Smooth muscle cell of the brain vasculature (primary cell): Measurements from ENCODE around the gene COIL.
"Not testable (repeated sequence)": the region's sequence is repeated elsewhere in the genome, so short reads cannot be mapped to it uniquely, and the experiment has no call there.

ENCODE experiments used
- DNase-seq: peaks from one replicate; pipeline ENCODE4 v3.0.0-alpha.2; 2012; ENCODE audit warnings: low read depth, low spot score

COIL gene

DNA sequence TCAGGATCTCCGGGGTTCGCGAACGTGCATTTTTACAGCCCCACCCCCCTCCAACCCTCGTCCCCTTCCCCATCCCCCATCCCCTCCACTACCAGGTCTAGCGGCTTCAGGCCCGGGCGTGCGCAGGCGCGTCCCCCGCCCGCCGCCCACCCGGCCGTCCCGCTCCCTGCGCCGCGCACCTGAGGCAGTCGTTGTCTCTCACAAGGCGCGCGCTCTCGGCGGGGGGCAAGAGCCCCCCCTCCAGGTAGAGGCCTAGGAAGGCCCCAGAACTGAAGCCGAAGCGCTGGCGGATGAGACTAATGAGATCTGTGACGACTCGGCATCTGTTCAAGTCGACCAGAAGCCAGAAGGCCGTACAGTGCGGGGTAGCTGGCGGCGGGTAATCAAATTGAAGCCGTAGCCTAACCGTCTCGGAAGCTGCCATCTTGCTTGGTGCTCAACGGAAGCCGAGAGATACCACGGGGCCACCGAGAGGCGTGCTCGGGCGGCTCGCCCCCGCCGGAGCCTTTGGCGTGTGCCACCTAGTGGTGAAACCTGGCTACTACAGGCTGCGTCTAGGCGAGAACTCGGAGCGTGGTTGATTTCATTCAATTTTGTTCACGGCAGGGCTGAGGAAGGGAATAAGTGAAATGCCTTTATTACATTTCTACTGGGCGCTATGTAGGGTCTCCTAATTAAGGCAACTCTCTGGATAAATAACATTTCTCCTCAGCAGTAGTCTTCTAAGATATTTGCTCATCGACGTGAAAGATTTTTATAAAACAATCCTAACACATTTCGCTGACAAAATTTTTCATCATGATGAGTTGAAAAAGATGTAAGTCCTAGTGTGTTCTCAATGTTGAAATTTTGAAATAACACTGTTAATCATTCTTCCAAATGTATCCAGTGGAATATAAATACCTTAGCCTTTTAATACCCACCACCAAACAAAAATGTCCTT lies at the start of gene COIL:
Gene COIL (minus strand): TSS at position 455 of the 943 bp plus-strand sequence. CDS start 31 bp downstream, at position 424.
- peak; percentile 77 for DNase-seq

GRCh38 chr17:57010487-57010886 lies 49.6 kb upstream of the COIL start:
- no peak for DNase-seq

- no peak for DNase-seq
Observed at GRCh38 chr17:57009737-57010445, 49.0 kb upstream of the COIL start.

- no peak for DNase-seq
Observed at GRCh38 chr17:57008958-57009357, 48.1 kb upstream of the COIL start.

GRCh38 chr17:57006040-57006439 lies 45.2 kb upstream of the COIL start:
- no peak for DNase-seq

DNA sequence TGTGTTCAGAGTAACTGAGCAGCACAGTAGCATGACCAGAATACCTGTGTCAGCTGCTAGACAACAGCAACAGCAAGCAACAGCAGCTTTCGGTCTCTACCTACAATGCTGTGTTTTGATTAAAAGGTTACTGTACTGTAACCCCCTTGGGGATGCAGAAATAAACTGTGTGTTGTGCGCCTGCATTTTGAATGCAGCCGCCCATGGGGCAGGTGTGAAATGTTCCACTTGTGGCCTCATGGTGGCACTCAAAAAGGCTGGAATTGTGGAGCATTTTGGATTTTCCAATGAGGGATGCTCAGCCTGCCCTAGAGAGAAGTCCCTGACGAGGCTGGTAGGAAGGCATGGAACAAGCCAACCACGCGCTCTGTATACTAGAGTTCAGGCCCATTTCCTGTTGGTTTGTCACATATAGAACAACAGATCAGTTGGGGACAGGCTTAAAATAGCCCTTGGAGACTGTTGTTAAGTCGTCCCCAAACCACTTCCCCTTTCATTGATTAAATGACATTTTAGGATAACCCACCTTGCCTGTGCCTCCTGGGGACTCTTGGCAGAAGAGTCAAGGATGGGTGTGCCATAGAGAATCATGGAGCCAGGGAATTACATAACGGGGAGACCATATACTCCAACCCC lies 44.2 kb upstream of the COIL start:
- DNase-seq, result no peak

DNA sequence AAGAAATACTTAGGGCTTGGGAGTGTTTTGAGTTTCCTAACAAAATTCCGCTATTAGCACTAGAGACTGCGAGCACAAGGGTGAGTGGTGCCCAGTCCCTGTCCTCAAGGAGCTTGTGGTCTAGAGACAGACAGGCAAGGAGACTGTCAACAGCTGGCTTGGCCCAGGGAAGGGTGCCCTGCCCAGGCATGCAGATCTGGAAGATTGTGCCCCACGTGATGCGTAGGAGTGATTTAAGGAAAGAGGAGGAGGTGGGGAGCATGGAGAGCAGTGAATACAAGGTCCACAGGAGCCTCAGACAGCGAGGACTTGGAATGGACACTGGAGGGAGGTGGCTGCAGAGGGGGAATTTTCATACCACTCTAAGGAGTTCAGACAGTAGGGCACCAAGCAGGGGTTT lies 42.1 kb upstream of the COIL start:
- DNase-seq, result no peak

DNA sequence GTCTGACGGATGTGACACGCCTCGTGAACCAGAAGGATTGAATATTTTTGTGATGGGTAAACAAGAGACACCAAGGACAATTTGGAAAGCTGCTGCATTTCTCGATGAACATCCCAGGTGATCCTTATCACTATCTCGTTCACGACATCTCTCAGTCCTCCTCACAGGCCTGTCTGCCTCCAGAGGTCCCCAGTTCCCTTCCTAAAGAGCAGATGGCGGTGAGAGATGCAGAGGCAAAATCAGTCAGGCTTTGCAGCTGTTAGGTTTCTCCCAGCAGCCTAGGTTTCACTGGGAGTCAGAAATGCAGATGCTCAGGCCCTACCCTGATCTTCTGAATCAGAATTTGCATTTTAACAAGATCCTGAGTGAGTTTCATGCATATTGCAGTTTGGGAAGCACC lies 40.7 kb upstream of the COIL start:
- DNase-seq, result no peak

- DNase-seq, result no peak
Observed at GRCh38 chr17:56997313-56997712, 36.5 kb upstream of the COIL start.

DNA sequence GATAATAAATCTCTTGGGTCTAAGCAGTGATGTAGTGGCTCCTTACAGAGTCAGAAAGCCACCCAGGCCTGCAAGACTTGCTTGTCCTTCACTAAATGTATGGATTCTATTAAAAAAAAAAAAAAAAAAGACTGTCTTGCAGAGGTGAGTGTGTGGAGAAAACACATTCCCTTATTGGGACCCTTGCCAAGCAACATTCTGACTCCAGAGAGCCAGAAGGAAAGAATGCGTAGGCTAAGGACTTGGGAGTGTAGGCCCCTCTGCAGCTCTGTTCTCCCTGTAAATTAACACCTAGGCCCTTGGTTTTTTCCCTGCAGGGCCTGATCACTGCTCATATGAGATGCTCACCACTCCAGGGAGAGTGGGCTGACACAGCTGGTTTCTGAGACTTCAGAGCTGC lies 34.9 kb upstream of the COIL start:
- no peak for DNase-seq

- no peak for DNase-seq
Observed at GRCh38 chr17:56994009-56994792, 33.4 kb upstream of the COIL start.

GRCh38 chr17:56992364-56992763 lies 31.5 kb upstream of the COIL start:
- no peak for DNase-seq

GRCh38 chr17:56988901-56989572 lies 28.2 kb upstream of the COIL start:
- DNase-seq, result no peak

DNA sequence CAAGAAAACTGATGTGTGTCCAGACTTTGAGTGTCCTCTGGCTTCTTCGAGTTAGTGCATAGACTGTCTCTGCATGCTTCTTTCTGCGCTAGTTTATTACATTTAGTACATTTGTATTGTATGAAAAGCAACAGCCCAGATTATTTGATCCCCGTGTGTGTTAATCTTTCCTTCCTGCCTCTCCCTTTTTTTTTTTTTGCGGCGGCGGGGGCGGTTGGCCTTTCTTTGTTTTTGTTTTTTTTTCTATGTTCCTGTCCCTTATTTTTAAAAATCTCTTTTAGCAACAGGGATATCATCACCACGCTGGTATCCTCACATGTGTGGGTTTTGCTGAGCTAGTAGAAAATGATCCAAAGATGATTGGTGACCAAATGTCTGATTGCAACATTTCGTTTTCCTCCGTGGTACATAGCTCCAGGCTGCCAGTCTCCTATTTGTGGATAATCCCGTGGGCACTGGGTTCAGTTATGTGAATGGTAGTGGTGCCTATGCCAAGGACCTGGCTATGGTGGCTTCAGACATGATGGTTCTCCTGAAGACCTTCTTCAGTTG lies 26.5 kb upstream of the COIL start:
- DNase-seq, result no peak

- no peak for DNase-seq
Observed at GRCh38 chr17:56985371-56986162, 24.7 kb upstream of the COIL start.

GRCh38 chr17:56983366-56983765 lies 22.5 kb upstream of the COIL start:
- no peak for DNase-seq

DNA sequence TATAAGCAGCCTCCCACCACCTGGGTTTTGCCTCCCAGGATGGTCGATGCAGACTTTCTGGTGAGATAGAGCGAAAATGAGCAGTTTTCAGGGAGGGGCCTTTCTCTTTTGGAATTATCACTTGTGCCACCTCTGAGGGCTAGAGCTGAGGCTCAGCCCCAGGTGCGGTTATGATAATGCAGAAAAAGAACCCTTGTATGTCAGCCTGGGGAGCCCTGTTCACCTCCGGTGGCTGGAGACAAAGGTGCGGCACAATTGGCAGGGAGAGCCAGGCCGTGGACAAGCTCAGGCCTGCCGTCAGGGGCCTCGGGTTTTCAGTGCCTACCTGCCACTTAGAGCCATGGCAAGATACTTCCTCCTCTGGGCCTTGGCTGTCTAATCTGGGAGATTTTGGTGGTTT lies 21.5 kb upstream of the COIL start:
- DNase-seq, result no peak

- DNase-seq, result not testable (repeated sequence)
Observed at GRCh38 chr17:56980526-56980925, 19.7 kb upstream of the COIL start.

GRCh38 chr17:56979091-56979480 lies 18.2 kb upstream of the COIL start:
- no peak for DNase-seq
